Tibial nerve (tissue), 4 donors: ENCODE measurements around the gene SRP54.

ENCODE experiments used
- EP300 ChIP-seq, 2 donors: sonication (generic); formaldehyde crosslinking; IDR thresholded peaks; one replicate each; pipeline ENCODE4 v1.6.1; 2017; ENCODE audit warnings: antibody characterized with exemption in 2 of 2, mild to moderate bottlenecking in 1 of 2
- POLR2A ChIP-seq, 2 donors: fragments of 450-650 bp; IDR thresholded peaks; one replicate each; pipeline ENCODE4 v1.6.1; 2017; ENCODE audit warnings: antibody characterized with exemption in 2 of 2, mild to moderate bottlenecking in 2 of 2, moderate library complexity in 2 of 2
- TF ChIP-seq, protein P1 (sequence below), 5 experiments: fragments of 200-600 bp in 3 of 5; fragments of 450-650 bp in 2 of 5; sonication (generic) in 3 of 5; IDR thresholded peaks; one replicate each; pipeline ENCODE4 v1.5.1; 2016 to 2019; ENCODE audit warnings: antibody characterized with exemption in 5 of 5, mild to moderate bottlenecking in 3 of 5, moderate library complexity in 2 of 5

DNA sequence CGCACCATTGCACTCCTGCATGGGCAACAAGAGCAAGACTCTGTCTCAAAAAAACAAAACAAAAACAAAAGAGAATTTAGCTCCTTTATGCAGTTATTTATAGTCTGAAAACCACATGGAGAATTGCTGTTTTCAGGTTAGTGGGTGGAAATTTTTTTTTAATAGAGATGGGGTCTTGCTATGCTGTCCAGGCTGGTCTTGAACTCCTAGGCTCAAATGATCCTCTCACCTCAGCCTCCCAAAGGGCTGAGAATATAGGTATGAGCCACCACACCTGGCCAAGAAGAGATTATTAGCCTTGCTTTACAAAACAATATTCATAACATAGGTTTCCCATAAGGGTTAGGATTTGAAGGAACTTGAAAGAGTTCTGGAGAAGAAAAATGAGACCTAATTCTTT, 12.1 kb upstream of the SRP54 start:
- TF ChIP-seq, protein P1, sequence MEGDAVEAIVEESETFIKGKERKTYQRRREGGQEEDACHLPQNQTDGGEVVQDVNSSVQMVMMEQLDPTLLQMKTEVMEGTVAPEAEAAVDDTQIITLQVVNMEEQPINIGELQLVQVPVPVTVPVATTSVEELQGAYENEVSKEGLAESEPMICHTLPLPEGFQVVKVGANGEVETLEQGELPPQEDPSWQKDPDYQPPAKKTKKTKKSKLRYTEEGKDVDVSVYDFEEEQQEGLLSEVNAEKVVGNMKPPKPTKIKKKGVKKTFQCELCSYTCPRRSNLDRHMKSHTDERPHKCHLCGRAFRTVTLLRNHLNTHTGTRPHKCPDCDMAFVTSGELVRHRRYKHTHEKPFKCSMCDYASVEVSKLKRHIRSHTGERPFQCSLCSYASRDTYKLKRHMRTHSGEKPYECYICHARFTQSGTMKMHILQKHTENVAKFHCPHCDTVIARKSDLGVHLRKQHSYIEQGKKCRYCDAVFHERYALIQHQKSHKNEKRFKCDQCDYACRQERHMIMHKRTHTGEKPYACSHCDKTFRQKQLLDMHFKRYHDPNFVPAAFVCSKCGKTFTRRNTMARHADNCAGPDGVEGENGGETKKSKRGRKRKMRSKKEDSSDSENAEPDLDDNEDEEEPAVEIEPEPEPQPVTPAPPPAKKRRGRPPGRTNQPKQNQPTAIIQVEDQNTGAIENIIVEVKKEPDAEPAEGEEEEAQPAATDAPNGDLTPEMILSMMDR (IDR thresholded peaks at IDR 0.05) = no peak
- TF ChIP-seq EP300 (IDR thresholded peaks at IDR 0.05) (no peak), POLR2A (IDR thresholded peaks at IDR 0.05) (no peak)
